Liver (tissue), 9 donors: ENCODE measurements around the gene TMEM140. TPM values are rescaled to one million over a fixed set of nuclear protein-coding genes. Genes with fewer than 3 reads are reported as not detected.

Source experiments
- DNase-seq: peaks from one replicate; pipeline ENCODE4 v3.0.0-alpha.2; 2017; ENCODE audit warnings: low spot score
- H3K27ac ChIP-seq, 2 donors: one replicate each; pipeline ENCODE4 v1.7.0; 2013; ENCODE audit warnings: inconsistent platforms in 2 of 2, low read length in 2 of 2, control low read depth in 1 of 2, low read depth in 1 of 2, mild to moderate bottlenecking in 1 of 2
- H3K27me3 ChIP-seq, 4 donors: one replicate each; pipeline versions ENCODE4 v1.6.1 to v1.7.0; 2013; ENCODE audit warnings: low read length in 3 of 4, inconsistent platforms in 1 of 4, mild to moderate bottlenecking in 1 of 4, moderate library complexity in 1 of 4; ENCODE audit not compliant: control insufficient read depth in 4 of 4, insufficient read depth in 4 of 4
- H3K36me3 ChIP-seq, 4 donors: one replicate each; pipeline versions ENCODE4 v1.6.1 to v1.7.0; 2013; ENCODE audit warnings: low read length in 3 of 4, mild to moderate bottlenecking in 3 of 4, low read depth in 1 of 4, moderate library complexity in 1 of 4; ENCODE audit not compliant: control insufficient read depth in 4 of 4, insufficient read depth in 3 of 4
- H3K4me1 ChIP-seq, 4 donors: one replicate each; pipeline versions ENCODE4 v1.6.1 to v1.7.0; 2013; ENCODE audit warnings: low read length in 3 of 4, mild to moderate bottlenecking in 3 of 4, moderate library complexity in 1 of 4; ENCODE audit not compliant: control insufficient read depth in 4 of 4, insufficient read depth in 4 of 4
- H3K4me3 ChIP-seq, 3 donors: one replicate each; pipeline versions ENCODE4 v1.6.1 to v1.7.0; 2013; ENCODE audit warnings: low read length in 3 of 3, control low read depth in 1 of 3, low read depth in 1 of 3, mild to moderate bottlenecking in 1 of 3
- H3K9ac ChIP-seq, 2 donors: one replicate each; pipeline ENCODE4 v1.7.0; 2013; ENCODE audit warnings: low read length in 2 of 2, mild to moderate bottlenecking in 2 of 2, moderate library complexity in 2 of 2, control low read depth in 1 of 2, low read depth in 1 of 2
- H3K9me3 ChIP-seq, 4 donors: one replicate each; pipeline versions ENCODE4 v1.6.1 to v1.7.0; 2013; ENCODE audit warnings: low read length in 3 of 4; ENCODE audit not compliant: control insufficient read depth in 4 of 4
- ATF3 ChIP-seq: IDR thresholded peaks from 2 replicates; pipeline ENCODE4 v1.6.1; 2016; ENCODE audit warnings: antibody characterized with exemption
- CTCF ChIP-seq: fragments of 150-350 bp; IDR thresholded peaks from 2 replicates; pipeline ENCODE4 v1.5.1; 2017; ENCODE audit warnings: improper control_type of control experiment, low read depth, low read length; ENCODE audit not compliant: missing input control
- JUND ChIP-seq, 2 donors: IDR thresholded peaks; 2 replicates each; pipeline ENCODE4 v1.6.1; 2016; ENCODE audit warnings: antibody characterized with exemption in 2 of 2
- MAX ChIP-seq: IDR thresholded peaks from 2 replicates; pipeline ENCODE4 v1.6.1; 2016; ENCODE audit warnings: antibody characterized with exemption
- NR2F2 ChIP-seq: IDR thresholded peaks from 2 replicates; pipeline ENCODE4 v1.6.1; 2016; ENCODE audit warnings: antibody characterized with exemption
- RAD21 ChIP-seq, 2 donors: IDR thresholded peaks; 2 replicates each; pipeline ENCODE4 v1.6.1; 2016; ENCODE audit warnings: antibody characterized with exemption in 2 of 2, mild to moderate bottlenecking in 2 of 2
- REST ChIP-seq: IDR thresholded peaks from 2 replicates; pipeline ENCODE4 v1.6.1; 2016; ENCODE audit warnings: antibody characterized with exemption, mild to moderate bottlenecking
- RXRA ChIP-seq, 2 donors: IDR thresholded peaks; 2 replicates each; pipeline ENCODE4 v1.6.1; 2017 to 2018; ENCODE audit warnings: antibody characterized with exemption in 2 of 2, mild to moderate bottlenecking in 1 of 2
- TAF1 ChIP-seq: conservative IDR thresholded peaks from 2 replicates; pipeline ENCODE4 v1.6.1; 2016; ENCODE audit warnings: antibody characterized with exemption, mild to moderate bottlenecking
- YY1 ChIP-seq: IDR thresholded peaks from 2 replicates; pipeline ENCODE4 v1.6.1; 2016; ENCODE audit warnings: antibody characterized with exemption, mild to moderate bottlenecking
- WGBS: extraction: QIAGEN DNeasy Blood & Tissue Kit; methylation state at CpG from one replicate; pipeline ENCODE4 v1.1.7; 2013; 5-methylcytosine and 5-hydroxymethylcytosine counted together
- polyA plus RNA-seq, 2 donors: library from polyadenylated mRNA; stranded (reverse) in 1 of 2; unstranded in 1 of 2; fragments of 200-250 nt in 1 of 2; fragments of >200 nt in 1 of 2; fragmentation: Nextera tagmentation in 1 of 2; extraction: Ambion mirVana in 1 of 2; gene quantifications; one replicate each; pipeline versions ENCODE4 v1.2.1 to v1.2.3, GENCODE V29; 2013 to 2015
- total RNA-seq, 2 donors: library from RNA; depleted of rRNA; stranded (reverse); fragments of >200 nt; gene quantifications; one replicate each; pipeline ENCODE4 v1.2.3, GENCODE V29; 2014
- donor health status: healthy.
- donor health status: healthy.
- donor health status: healthy.
- donor health status: healthy.
- donor health status: healthy.

TMEM140 gene
- total and polyA plus RNA-seq, 4 donors, result 22.3 to 34.3 (median 25.9) TPM

- 72% methylated on average over 5 of the region's 5 CpGs for whole genome bisulfite sequencing
- DNase-seq, result no peak
- Histone ChIP-seq H3K9ac (peak overlapping the region in 1 of 2 donors; percentile 63), H3K36me3 (peaks cover 3 to 15% (median 5%) of the 10 kb centered on the region in 4 donors), H3K27ac (peak overlapping the region; percentile 58 to 85), H3K9me3 (no peaks in the 10 kb centered on the region), H3K4me1 (peaks cover 8 to 40% (median 26%) of the 10 kb centered on the region in 4 donors), H3K27me3 (no peaks in the 10 kb centered on the region), H3K4me3 (no peak overlapping the region)
- peak; percentile 64 to 83 for TF ChIP-seq JUND (IDR thresholded peaks at IDR 0.05)
- peak; percentile 92 for TF ChIP-seq YY1
- TF ChIP-seq MAX, result peak; percentile 34
- TF ChIP-seq RXRA (IDR thresholded peaks at IDR 0.05), result peak in 1 of 2 donors; percentile 38
- peak; percentile 83 for TF ChIP-seq NR2F2
- TF ChIP-seq RAD21 (IDR thresholded peaks at IDR 0.05), result peak; percentile 13 to 23
- no peak for TF ChIP-seq TAF1
- TF ChIP-seq CTCF, result no peak
Observed at GRCh38 chr7:135160098-135160857, 12.4 kb downstream of the TMEM140 start.

- WGBS, result 73% methylated on average over 9 of the region's 9 CpGs
- H3K9ac ChIP-seq, result no peak overlapping the region
- peak overlapping the region; percentile 58 to 85 for H3K27ac ChIP-seq
- no peaks in the 10 kb centered on the region for H3K27me3 ChIP-seq
- H3K9me3 ChIP-seq, result no peaks in the 10 kb centered on the region
- TF ChIP-seq RAD21 (IDR thresholded peaks at IDR 0.05) (no peak), REST (peak; percentile 48), ATF3 (no peak)
- H3K4me1 ChIP-seq, result peaks cover 8 to 47% (median 24%) of the 10 kb centered on the region in 4 donors
- no peak for DNase-seq
- H3K36me3 ChIP-seq, result peaks cover 3 to 22% (median 7%) of the 10 kb centered on the region in 4 donors
- H3K4me3 ChIP-seq, result no peak overlapping the region
Observed at GRCh38 chr7:135160858-135161653, 13.2 kb downstream of the TMEM140 start.
